Activated T-helper 2 cell treated with anti-CD3 and anti-CD28 coated beads, Interferon-gamma antibody, Interleukin-2, Interleukin-4, amounts not matched to agents 10 μg/mL and 5 μg/mL and 100 μg/mL, durations not matched to agents 14 hours and 24 hours and 36 hours (primary cell): Measurements from ENCODE around the gene JMY. TPM values are rescaled to one million over a fixed set of nuclear protein-coding genes. Genes with fewer than 3 reads are reported as not detected.

Experiments used
- DNase-seq: peaks from one replicate; pipeline ENCODE4 v3.0.0; 2021; ENCODE audit warnings: low spot score
- H3K27ac Mint-ChIP-seq: one replicate; pipeline ENCODE4 v1.8.0; 2021; ENCODE audit warnings: mixed read lengths
- H3K27me3 Mint-ChIP-seq: one replicate; pipeline ENCODE4 v1.8.0; 2021; ENCODE audit warnings: low read depth, mixed read lengths
- H3K36me3 Mint-ChIP-seq: one replicate; pipeline ENCODE4 v1.8.0; 2021; ENCODE audit warnings: low read depth, mixed read lengths
- H3K4me1 Mint-ChIP-seq: one replicate; pipeline ENCODE4 v1.8.0; 2021; ENCODE audit warnings: low read depth, mixed read lengths
- H3K4me3 Mint-ChIP-seq: one replicate; pipeline ENCODE4 v1.8.0; 2021; ENCODE audit warnings: low read depth, mild to moderate bottlenecking, moderate library complexity, mixed read lengths
- H3K9me3 Mint-ChIP-seq: one replicate; pipeline ENCODE4 v1.8.0; 2021; ENCODE audit warnings: mixed read lengths
- intact Hi-C: fragments of 100-400 bp; cut with micrococcal nuclease; formaldehyde crosslinking; loops from one replicate; pipeline ENCODE4 v1.15.1; 2023
- total RNA-seq: library from RNA; stranded (reverse); gene quantifications from 2 replicates; pipeline ENCODE4 v1.2.3, GENCODE V29; 2022

Gene JMY, protein sequence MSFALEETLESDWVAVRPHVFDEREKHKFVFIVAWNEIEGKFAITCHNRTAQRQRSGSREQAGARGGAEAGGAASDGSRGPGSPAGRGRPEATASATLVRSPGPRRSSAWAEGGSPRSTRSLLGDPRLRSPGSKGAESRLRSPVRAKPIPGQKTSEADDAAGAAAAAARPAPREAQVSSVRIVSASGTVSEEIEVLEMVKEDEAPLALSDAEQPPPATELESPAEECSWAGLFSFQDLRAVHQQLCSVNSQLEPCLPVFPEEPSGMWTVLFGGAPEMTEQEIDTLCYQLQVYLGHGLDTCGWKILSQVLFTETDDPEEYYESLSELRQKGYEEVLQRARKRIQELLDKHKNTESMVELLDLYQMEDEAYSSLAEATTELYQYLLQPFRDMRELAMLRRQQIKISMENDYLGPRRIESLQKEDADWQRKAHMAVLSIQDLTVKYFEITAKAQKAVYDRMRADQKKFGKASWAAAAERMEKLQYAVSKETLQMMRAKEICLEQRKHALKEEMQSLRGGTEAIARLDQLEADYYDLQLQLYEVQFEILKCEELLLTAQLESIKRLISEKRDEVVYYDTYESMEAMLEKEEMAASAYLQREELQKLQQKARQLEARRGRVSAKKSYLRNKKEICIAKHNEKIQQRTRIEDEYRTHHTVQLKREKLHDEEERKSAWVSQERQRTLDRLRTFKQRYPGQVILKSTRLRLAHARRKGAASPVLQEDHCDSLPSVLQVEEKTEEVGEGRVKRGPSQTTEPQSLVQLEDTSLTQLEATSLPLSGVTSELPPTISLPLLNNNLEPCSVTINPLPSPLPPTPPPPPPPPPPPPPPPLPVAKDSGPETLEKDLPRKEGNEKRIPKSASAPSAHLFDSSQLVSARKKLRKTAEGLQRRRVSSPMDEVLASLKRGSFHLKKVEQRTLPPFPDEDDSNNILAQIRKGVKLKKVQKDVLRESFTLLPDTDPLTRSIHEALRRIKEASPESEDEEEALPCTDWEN
- total RNA-seq, result 4.4 and 5.8 TPM in 2 replicates

GRCh38 chr5:79235634-79236361 is at the start of gene JMY:
JMY (plus strand) TSS chr5:79236131; CDS start chr5:79236651, 520 bp downstream.
- H3K4me1 Mint-ChIP-seq, result peaks cover 22% of the 10 kb centered on the region
- peak; percentile 71 for DNase-seq
- H3K9me3 Mint-ChIP-seq, result no peaks in the 10 kb centered on the region
- intact Hi-C loops, result loop anchor here (1.0 to 10.0 kb wide), 5 partner anchors 251 to 1419 kb away; partner anchors contain the start of genes ARSB, DHFR, MSH3 and MTX3
- no peaks in the 10 kb centered on the region for H3K27me3 Mint-ChIP-seq
- peak within 1 kb of the TSS; percentile 87 for H3K4me3 Mint-ChIP-seq
- H3K36me3 Mint-ChIP-seq, result peaks cover 3% of the 10 kb centered on the region
- H3K27ac Mint-ChIP-seq, result peak within 1 kb of the TSS; percentile 92

DNA sequence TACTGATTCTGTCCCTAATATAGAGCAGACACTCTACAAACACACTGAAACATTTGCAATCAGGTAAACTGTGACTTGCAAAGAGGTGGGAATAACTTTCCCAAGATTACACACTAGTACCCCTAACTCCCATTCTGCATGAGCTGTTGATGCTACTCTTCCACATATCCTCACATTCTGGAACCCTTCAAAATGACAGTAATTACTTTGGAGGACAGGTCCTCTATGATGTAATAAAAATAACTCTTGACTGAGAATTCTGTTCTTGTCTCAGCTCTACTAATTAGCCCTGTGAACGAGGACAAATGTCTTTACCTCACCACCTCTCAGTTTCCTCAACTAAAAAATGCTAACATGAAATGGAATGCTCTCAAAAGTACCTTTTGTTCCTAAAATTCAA is 49.5 kb upstream of the JMY start:
- Mint-ChIP-seq H3K36me3 (no peaks in the 10 kb centered on the region), H3K4me1 (peaks cover 1% of the 10 kb centered on the region), H3K27me3 (peaks cover 5% of the 10 kb centered on the region), H3K27ac (no peak overlapping the region), H3K9me3 (no peaks in the 10 kb centered on the region), H3K4me3 (no peak overlapping the region)
- no peak for DNase-seq
- intact Hi-C loops, result no loop called here

- H3K9me3 Mint-ChIP-seq, result no peaks in the 10 kb centered on the region
- H3K27ac Mint-ChIP-seq, result no peak overlapping the region
Observed at GRCh38 chr5:79189439-79190234, 46.3 kb upstream of the JMY start.

DNA sequence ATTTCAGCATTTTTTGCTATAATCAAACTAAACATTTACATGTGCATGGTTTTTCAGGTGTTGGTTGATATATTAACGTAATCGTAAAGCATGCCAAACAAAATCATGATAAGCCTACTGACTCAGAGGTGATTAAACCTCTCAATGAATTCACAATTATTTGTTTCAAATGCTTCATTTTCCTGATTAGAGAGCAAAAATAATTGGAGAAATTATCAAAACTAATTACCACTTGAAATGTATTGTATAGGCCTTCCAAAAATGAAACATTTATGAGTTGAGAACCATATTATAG is 45.7 kb upstream of the JMY start:
- Mint-ChIP-seq H3K27ac (no peak overlapping the region), H3K4me3 (no peak overlapping the region), H3K27me3 (no peaks in the 10 kb centered on the region), H3K36me3 (no peaks in the 10 kb centered on the region), H3K4me1 (no peaks in the 10 kb centered on the region), H3K9me3 (no peaks in the 10 kb centered on the region)
- DNase-seq, result no peak
- intact Hi-C loops, result no loop called here

More at GRCh38 chr5:79189439-79190234, 46.3 kb upstream of the JMY start:
- H3K4me1 Mint-ChIP-seq, result no peaks in the 10 kb centered on the region
- intact Hi-C loops, result no loop called here
- no peak overlapping the region for H3K4me3 Mint-ChIP-seq
- DNase-seq, result no peak
- no peaks in the 10 kb centered on the region for H3K27me3 Mint-ChIP-seq
- no peaks in the 10 kb centered on the region for H3K36me3 Mint-ChIP-seq

DNA sequence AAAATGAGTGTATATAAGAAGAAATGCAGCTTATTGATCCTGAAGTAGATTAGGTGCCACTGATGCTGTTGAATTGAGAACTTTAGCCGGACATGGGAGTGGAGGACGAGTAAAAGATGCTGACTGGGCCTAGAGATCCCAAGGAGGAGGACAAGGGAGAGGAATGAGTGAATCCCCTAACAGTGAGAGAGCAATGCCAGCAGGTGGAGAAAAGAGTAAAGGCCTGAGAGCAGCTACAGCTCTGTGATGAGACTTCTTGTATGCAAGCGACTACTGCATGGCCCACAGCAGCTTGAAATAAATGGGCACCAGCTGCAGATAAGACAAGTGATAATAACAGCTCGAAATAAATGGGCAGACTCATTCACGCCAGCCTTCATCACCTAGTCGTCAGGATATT is 44.5 kb upstream of the JMY start:
- H3K4me3 Mint-ChIP-seq, result no peak overlapping the region
- H3K4me1 Mint-ChIP-seq, result no peaks in the 10 kb centered on the region
- H3K9me3 Mint-ChIP-seq, result no peaks in the 10 kb centered on the region
- H3K27me3 Mint-ChIP-seq, result no peaks in the 10 kb centered on the region
- no peak overlapping the region for H3K27ac Mint-ChIP-seq
- no peak for DNase-seq
- H3K36me3 Mint-ChIP-seq, result no peaks in the 10 kb centered on the region
- intact Hi-C loops, result no loop called here

DNA sequence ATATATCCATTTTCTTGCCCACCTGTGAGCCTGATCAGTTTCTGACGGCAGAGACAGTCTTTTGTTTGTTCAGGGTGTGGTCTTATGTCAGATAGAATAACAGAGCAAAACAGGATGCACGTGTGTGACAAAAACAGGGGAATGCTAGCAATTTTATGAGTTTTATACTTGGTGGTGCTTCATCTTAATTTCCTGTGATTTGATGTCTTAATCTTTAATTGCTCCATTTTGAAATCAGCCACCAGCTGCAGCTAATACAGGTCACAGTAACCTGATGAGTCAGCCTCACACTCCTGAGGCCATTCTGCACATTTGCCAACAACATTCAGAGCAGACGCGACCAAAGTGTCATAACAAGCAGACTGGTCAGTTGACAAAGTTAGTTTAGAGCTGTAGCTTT is 42.3 kb upstream of the JMY start:
- DNase-seq, result no peak
- no peaks in the 10 kb centered on the region for H3K4me1 Mint-ChIP-seq
- H3K36me3 Mint-ChIP-seq, result no peaks in the 10 kb centered on the region
- no peaks in the 10 kb centered on the region for H3K9me3 Mint-ChIP-seq
- H3K27me3 Mint-ChIP-seq, result no peaks in the 10 kb centered on the region
- H3K27ac Mint-ChIP-seq, result no peak overlapping the region
- H3K4me3 Mint-ChIP-seq, result no peak overlapping the region
- intact Hi-C loops, result no loop called here

GRCh38 chr5:79200573-79201183 is 35.3 kb upstream of the JMY start:
- Mint-ChIP-seq H3K36me3 (no peaks in the 10 kb centered on the region), H3K27ac (no peak overlapping the region)
- intact Hi-C loops, result no loop called here

GRCh38 chr5:79201206-79201605 is 34.7 kb upstream of the JMY start:
- no peaks in the 10 kb centered on the region for H3K9me3 Mint-ChIP-seq
- DNase-seq, result no peak
- H3K27me3 Mint-ChIP-seq, result no peaks in the 10 kb centered on the region
- no peak overlapping the region for H3K27ac Mint-ChIP-seq
- intact Hi-C loops, result no loop called here
- H3K4me3 Mint-ChIP-seq, result no peak overlapping the region
- H3K36me3 Mint-ChIP-seq, result no peaks in the 10 kb centered on the region
- H3K4me1 Mint-ChIP-seq, result no peaks in the 10 kb centered on the region

More at GRCh38 chr5:79200573-79201183, 35.3 kb upstream of the JMY start:
- H3K9me3 Mint-ChIP-seq, result no peaks in the 10 kb centered on the region
- no peaks in the 10 kb centered on the region for H3K27me3 Mint-ChIP-seq
- DNase-seq, result no peak
- no peak overlapping the region for H3K4me3 Mint-ChIP-seq
- no peaks in the 10 kb centered on the region for H3K4me1 Mint-ChIP-seq

DNA sequence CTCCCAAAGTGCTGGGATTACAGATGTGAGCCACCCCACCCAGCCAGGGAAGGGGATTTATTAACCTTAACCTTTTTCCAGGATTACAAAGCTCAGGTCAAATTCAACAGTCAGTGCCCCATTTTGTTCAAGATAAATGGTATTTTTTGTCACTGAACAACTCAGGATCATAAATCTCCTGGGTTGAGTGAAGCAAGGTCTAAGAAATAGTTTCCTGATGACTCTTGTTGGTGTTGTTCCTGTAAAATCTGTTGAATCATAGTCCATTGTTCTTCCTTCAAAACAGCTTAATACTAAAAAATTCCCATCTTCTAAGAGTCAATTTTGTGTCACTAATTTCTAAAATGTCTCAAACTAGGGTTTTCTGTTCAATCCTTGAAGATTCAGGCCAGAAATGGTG is 33.9 kb upstream of the JMY start:
- Mint-ChIP-seq H3K36me3 (no peaks in the 10 kb centered on the region), H3K27me3 (no peaks in the 10 kb centered on the region), H3K4me1 (no peaks in the 10 kb centered on the region), H3K27ac (no peak overlapping the region), H3K4me3 (no peak overlapping the region), H3K9me3 (no peaks in the 10 kb centered on the region)
- intact Hi-C loops, result no loop called here
- no peak for DNase-seq

GRCh38 chr5:79205965-79206364 is 30.0 kb upstream of the JMY start:
- no peak overlapping the region for H3K4me3 Mint-ChIP-seq
- intact Hi-C loops, result no loop called here
- no peaks in the 10 kb centered on the region for H3K36me3 Mint-ChIP-seq

GRCh38 chr5:79206541-79206940 is 29.4 kb upstream of the JMY start:
- no peaks in the 10 kb centered on the region for H3K27me3 Mint-ChIP-seq

More at GRCh38 chr5:79205965-79206364, 30.0 kb upstream of the JMY start:
- H3K27me3 Mint-ChIP-seq, result no peaks in the 10 kb centered on the region
- no peaks in the 10 kb centered on the region for H3K9me3 Mint-ChIP-seq
- no peak for DNase-seq
- no peaks in the 10 kb centered on the region for H3K4me1 Mint-ChIP-seq
- no peak overlapping the region for H3K27ac Mint-ChIP-seq

GRCh38 chr5:79209505-79209904 is 26.4 kb upstream of the JMY start:
- DNase-seq, result no peak
- H3K4me1 Mint-ChIP-seq, result no peaks in the 10 kb centered on the region
- H3K27me3 Mint-ChIP-seq, result no peaks in the 10 kb centered on the region
- H3K9me3 Mint-ChIP-seq, result no peaks in the 10 kb centered on the region
- H3K27ac Mint-ChIP-seq, result no peak overlapping the region
- no peaks in the 10 kb centered on the region for H3K36me3 Mint-ChIP-seq
- H3K4me3 Mint-ChIP-seq, result no peak overlapping the region
- intact Hi-C loops, result no loop called here

More at GRCh38 chr5:79206541-79206940, 29.4 kb upstream of the JMY start:
- Mint-ChIP-seq H3K36me3 (no peaks in the 10 kb centered on the region), H3K9me3 (no peaks in the 10 kb centered on the region), H3K4me1 (no peaks in the 10 kb centered on the region), H3K27ac (no peak overlapping the region), H3K4me3 (no peak overlapping the region)
- no peak for DNase-seq
- intact Hi-C loops, result no loop called here
